ENCODE measurements around the gene REV3L.
A peak's percentile ranks its signal among the peaks of the same experiment; 100 is the strongest.
"Not testable (repeated sequence)": the region's sequence is repeated elsewhere in the genome, so short reads cannot be mapped to it uniquely, and the experiment has no call there.

Gene REV3L

GRCh38 chr6:111291336-111292259 lies 191.4 kb downstream of the REV3L start:
- DNase-seq = no peak

- DNase-seq = not testable (repeated sequence)
These were observed 192.2 kb downstream of the REV3L start for GRCh38 chr6:111290689-111291335.

- DNase-seq = not testable (repeated sequence)
These were observed 198.7 kb downstream of the REV3L start for GRCh38 chr6:111284356-111284755.

- no peak for DNase-seq
These were observed 199.3 kb downstream of the REV3L start for GRCh38 chr6:111283707-111284106.

DNA sequence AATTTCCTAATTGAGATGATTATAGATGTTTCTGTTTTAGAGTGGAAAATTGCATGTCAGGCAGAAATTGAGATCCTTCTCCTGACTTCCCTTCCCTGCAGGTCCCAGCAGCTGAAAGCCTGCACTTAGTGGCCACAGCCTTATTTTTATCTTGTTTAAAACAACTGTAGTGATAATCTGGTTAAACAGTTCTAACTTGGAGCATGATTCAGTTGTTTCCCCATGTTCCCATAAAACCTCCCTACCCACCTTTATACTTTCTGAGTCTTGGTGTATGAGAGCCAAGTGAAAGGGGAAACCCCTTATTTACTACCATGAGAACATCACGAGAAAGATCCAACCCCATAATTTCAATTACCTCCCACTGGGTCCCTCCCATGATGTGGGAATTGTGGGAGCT lies 200.5 kb downstream of the REV3L start:
- DNase-seq = no peak

DNA sequence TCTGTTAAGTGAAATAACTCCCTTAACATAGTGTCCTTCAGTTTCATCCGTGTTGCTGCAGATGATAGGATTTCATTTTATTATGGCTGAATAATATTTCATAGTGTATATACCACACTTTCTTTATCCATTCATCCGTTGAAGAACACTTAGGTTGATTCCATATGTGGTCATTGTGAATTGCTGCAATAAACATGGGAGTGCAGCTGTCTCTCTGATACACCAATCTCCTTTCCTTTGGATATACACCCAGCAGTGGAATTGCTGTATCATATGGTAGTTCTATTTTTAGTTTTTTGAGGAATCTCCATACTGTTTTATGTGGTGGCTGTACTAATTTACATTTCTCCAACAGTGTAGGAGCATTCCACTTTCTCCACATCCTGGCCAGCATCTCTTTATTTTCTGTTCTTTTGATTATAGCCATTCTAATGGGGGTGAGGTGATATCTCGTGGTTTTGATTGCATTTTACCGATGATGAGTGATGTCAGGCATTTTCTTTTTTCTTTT lies 202.5 kb downstream of the REV3L start:
- DNase-seq = no peak

DNA sequence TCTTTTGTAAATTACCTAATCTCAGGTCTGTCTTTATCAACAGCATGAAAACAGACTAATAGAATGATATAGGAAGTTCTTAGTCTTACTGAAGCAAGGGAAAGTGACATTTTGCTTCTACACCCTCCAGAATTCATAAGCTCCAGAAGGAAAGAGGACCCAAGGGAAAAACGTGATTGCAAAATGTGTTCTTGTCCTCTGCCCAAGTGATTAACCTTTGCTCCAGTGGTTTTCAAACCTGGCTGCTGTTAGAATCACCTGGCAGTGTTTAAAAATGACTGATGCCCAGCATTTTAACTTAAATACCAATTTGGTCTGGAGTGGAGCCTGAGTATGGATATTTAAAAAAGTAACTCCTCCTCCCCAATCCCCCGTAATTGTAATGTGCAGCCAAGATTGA lies 204.3 kb downstream of the REV3L start:
- no peak for DNase-seq

- no peak for DNase-seq
These were observed 205.2 kb downstream of the REV3L start for GRCh38 chr6:111277819-111278218.

- DNase-seq = no peak
These were observed 206.3 kb downstream of the REV3L start for GRCh38 chr6:111276736-111277135.

DNA sequence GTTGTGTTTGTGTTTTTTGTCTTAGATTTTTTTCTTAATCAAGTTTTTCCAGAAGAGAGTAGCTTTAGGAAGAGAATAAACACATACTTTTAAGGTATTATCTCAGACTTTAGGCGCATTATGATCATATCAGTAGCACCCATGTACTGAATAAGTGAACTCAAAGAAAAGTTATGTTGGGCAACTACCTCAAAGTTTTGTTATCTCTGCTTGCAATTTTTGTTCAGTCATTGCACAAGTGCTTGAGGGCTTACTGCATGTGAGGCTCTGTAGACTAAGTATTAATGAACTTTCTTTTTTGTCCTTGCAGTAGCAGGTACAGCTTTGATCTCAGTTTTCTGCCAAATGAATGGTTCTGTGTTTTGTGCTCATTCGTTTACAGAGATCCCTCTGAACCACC lies 206.7 kb downstream of the REV3L start:
- DNase-seq = no peak

DNA sequence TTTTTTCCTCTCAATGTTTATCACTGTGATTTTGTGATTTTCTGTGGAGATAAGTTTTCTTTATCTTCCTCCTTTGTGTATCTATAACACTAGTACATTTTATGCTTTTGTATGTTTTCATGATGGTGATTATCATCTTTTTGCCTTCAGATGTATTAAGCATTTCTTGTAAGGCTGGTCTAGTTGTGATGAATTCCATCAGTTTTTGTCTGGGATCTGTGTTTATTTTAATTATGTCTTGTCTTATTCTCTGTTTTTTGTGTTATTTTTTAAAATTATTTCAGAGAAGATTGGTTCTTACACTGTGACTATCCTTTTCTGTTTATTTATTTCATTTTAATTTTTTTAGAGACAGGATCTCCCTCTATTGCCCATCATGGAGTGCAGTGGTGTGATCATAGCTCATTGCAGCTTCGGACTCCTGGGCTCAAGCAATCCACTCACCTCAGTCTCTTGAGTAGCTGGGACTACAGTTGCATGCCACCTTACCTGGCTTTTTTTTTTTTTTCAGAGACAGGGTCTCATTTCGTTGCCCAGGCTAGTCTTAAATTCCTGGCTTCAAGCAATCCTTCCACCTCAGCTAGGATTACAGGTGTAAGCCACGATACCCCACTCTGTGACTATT lies 208.3 kb downstream of the REV3L start:
- DNase-seq = no peak

- DNase-seq = no peak
These were observed 212.9 kb downstream of the REV3L start for GRCh38 chr6:111270121-111270520.

DNA sequence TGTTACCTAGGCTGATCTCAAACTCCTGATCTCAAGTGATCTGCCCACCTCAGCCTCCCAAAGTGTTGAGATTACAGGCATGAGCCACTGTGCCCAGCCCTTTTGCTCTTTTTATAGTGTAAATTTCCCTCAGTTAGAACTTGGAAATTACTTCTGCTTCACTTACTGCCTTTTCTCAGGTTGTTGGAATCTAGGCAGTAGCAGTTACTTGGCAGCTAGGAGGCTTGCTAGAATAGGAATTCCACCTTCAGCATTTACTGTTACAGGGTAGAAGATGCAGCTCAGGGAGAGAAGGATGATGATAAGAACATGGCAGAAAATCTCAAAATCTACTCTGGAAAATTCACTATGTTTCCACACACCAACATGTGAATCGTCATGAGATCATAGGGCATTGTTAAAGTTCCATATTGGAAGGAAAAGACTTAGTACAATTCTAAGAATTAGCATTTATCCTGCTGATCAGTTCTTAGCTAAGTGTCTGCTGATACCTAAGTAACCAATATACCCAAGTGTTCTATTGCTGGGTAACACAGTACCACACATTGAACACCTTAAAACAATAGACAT lies 213.5 kb downstream of the REV3L start:
- DNase-seq = no peak

DNA sequence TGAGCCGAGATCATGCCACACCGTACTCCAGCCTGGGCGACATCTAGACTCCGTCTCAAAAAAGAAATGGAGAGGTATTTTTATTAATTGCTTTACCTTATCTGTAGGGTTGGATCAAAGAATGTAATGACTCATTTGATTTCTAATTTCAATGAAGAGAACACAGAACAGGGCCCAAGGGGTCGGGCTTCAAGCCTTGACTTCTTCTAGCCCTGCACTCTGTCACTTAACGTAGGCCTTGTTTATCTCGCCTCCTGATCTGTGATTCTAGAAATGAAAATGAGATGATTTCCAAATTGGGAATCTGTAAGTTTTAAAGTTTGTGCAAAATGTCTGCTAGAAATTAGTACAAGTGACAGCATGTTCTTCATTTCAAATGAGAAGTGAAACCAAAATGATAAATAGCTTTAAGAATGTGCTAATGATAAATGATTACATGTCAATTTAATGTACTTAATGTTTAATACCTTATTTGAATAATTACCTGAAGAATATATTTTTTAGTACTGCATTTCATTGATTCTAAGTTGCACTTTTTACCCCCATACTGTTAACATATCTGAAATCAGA lies 215.2 kb downstream of the REV3L start:
- DNase-seq = no peak

GRCh38 chr6:111266276-111266675 lies 216.7 kb downstream of the REV3L start:
- no peak for DNase-seq

DNA sequence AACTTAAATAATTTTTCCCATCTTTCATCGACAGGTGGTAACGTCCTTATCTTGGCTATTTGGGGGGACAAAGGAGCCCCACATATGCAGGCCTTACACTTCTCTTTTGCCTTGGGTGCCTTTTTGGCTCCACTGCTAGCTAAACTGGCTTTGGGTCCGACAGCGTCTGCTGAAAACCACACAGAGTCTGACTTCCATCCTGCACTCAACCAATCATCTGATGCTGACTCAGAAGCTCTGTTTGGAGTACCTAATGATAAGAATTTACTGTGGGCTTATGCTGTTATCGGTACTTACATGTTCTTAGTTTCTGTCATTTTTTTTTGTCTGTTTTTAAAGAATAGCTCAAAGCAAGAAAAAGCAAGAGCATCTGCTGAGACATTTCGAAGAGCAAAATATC lies 217.2 kb downstream of the REV3L start:
- no peak for DNase-seq

- DNase-seq = no peak
These were observed 219.2 kb downstream of the REV3L start for GRCh38 chr6:111263837-111264236.

- no peak for DNase-seq
These were observed 222.3 kb downstream of the REV3L start for GRCh38 chr6:111260570-111261298.

GRCh38 chr6:111259089-111259831 lies 223.8 kb downstream of the REV3L start:
- DNase-seq = peak; percentile 99

DNA sequence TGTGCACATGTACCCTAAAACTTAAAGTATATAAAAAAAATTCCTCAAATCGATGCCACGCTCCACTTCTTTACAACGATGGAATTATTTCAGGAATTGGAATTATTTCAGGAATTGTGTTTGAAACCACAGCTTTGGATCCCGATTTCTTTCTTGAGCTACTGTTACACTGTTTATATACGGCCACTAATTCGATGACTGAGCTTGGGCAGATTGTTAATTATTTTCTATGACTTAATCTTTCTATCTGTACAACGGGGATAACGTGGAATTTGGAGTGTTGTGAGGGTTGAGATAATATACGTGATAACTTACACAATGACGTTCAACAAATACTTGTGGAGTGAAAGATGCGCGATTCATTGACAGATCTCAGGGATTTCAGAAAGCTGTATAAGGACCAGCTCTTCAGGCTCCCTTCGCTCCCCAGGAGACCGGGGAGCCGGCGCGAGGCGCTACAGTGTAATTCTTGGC lies 224.4 kb downstream of the REV3L start:
- no peak for DNase-seq

DNA sequence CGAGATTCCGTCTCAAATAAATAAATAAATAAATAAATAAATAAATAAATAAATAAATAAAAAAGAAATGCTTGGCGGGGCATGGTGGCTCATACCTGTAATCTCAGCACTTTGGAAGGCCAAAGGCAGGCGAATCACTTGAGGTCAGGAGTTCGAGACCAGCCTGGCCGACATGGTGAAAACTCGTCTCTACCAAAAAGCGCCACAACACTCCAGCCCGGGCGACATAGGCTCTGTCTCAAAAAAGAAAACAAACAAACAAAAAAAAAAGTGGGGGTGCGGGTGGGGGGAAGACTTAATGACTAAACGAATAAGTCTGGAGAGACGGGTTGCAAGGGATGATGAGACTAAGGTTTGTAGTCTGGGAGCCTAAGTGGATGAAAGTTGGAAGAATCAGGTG lies 225.0 kb downstream of the REV3L start:
- DNase-seq = no peak
